GM19351 (cell line): Measurements from ENCODE around the gene DPYSL4.
A peak's percentile ranks its signal among the peaks of the same experiment; 100 is the strongest.

Experiments
- ATAC-seq: cut with Tn5 transposase; IDR thresholded peaks from one replicate; pipeline ENCODE4 v1.9.1; 2021; ENCODE audit warnings: mild to moderate bottlenecking, moderate library complexity; ENCODE audit not compliant: unreplicated experiment

The DPYSL4 gene

GRCh38 chr10:132186488-132187429 is at the start of gene DPYSL4:
DPYSL4 (plus strand) TSS chr10:132186948; CDS start chr10:132187064, 116 bp downstream.
- ATAC-seq: no peak

GRCh38 chr10:132137111-132138072 is 49.4 kb upstream of the DPYSL4 start:
- no peak for ATAC-seq

- no peak for ATAC-seq
These were observed 48.6 kb upstream of the DPYSL4 start for GRCh38 chr10:132138133-132138532.

GRCh38 chr10:132138596-132138995 is 48.2 kb upstream of the DPYSL4 start:
- ATAC-seq: no peak

GRCh38 chr10:132139526-132139925 is 47.2 kb upstream of the DPYSL4 start:
- ATAC-seq: no peak

- ATAC-seq: no peak
These were observed 46.4 kb upstream of the DPYSL4 start for GRCh38 chr10:132140167-132140925.

- ATAC-seq: no peak
These were observed 45.7 kb upstream of the DPYSL4 start for GRCh38 chr10:132141076-132141475.

- ATAC-seq: no peak
These were observed 45.0 kb upstream of the DPYSL4 start for GRCh38 chr10:132141526-132142395.

- peak; percentile 74 for ATAC-seq
These were observed 44.2 kb upstream of the DPYSL4 start for GRCh38 chr10:132142396-132143161.

GRCh38 chr10:132143162-132143561 is 43.6 kb upstream of the DPYSL4 start:
- no peak for ATAC-seq

GRCh38 chr10:132144086-132144485 is 42.7 kb upstream of the DPYSL4 start:
- ATAC-seq: no peak

GRCh38 chr10:132145002-132145401 is 41.7 kb upstream of the DPYSL4 start:
- no peak for ATAC-seq

- no peak for ATAC-seq
These were observed 41.1 kb upstream of the DPYSL4 start for GRCh38 chr10:132145521-132146185.

- no peak for ATAC-seq
These were observed 40.5 kb upstream of the DPYSL4 start for GRCh38 chr10:132146271-132146671.

GRCh38 chr10:132146941-132147915 is 39.5 kb upstream of the DPYSL4 start:
- no peak for ATAC-seq

- no peak for ATAC-seq
These were observed 38.2 kb upstream of the DPYSL4 start for GRCh38 chr10:132148261-132149251.
